Smooth muscle cell of trachea (primary cell): ENCODE data around the gene PMPCB. TPM values are rescaled to one million over a fixed set of nuclear protein-coding genes. Genes with fewer than 3 reads are reported as not detected.

ENCODE experiments used
- total RNA-seq: library from RNA; depleted of rRNA; stranded (reverse); fragments of >200 nt; gene quantifications from 2 replicates; pipeline ENCODE4 v1.2.1, GENCODE V29; 2014

The PMPCB gene, protein sequence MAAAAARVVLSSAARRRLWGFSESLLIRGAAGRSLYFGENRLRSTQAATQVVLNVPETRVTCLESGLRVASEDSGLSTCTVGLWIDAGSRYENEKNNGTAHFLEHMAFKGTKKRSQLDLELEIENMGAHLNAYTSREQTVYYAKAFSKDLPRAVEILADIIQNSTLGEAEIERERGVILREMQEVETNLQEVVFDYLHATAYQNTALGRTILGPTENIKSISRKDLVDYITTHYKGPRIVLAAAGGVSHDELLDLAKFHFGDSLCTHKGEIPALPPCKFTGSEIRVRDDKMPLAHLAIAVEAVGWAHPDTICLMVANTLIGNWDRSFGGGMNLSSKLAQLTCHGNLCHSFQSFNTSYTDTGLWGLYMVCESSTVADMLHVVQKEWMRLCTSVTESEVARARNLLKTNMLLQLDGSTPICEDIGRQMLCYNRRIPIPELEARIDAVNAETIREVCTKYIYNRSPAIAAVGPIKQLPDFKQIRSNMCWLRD
- total RNA-seq = 67.8 and 98.0 TPM in 2 replicates

DNA sequence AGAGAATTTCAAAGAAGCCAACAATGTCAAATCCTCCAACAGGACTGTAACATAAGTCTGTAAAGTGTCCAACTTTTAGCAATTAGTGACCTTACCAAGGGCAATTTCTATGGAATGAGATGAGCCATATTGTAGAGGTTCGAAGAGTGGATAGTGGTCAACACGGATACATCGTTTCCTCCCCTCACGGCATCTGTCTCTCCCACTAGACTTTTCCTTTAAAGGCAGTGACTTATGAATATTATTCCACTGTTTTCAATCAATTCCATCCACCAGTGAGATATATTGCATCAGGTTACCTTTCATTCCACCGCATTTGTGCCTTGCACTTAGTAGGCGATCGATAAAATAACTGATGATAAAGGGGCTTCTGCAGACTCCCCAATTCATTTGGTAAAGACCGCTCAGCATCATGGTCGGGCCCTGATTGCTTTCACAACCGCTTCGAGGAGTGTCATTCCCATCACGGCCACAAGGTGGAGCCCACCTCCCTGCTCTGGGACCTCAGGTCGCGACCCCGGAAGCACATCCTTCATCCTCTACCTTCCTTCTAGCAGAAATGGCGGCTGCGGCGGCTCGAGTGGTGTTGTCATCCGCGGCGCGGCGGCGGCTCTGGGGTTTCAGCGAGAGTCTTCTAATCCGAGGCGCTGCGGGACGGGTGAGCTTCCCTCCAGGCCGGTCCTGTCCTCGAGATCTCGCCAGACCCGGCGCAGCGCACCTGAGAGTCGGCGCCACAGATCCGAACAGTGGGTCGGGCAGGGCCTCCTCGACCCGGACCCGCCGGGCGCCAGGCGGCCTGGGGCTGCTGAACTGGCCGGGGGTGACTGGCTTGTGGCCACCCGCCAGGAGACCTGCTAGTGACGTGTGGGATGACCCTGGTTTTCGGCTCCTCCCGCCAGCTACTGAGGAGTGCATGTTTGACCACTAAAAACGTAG, at the start of gene PMPCB:
Gene PMPCB (plus strand): TSS at position 535 of the 936 bp plus-strand sequence. CDS start 25 bp downstream, at position 560.

DNA sequence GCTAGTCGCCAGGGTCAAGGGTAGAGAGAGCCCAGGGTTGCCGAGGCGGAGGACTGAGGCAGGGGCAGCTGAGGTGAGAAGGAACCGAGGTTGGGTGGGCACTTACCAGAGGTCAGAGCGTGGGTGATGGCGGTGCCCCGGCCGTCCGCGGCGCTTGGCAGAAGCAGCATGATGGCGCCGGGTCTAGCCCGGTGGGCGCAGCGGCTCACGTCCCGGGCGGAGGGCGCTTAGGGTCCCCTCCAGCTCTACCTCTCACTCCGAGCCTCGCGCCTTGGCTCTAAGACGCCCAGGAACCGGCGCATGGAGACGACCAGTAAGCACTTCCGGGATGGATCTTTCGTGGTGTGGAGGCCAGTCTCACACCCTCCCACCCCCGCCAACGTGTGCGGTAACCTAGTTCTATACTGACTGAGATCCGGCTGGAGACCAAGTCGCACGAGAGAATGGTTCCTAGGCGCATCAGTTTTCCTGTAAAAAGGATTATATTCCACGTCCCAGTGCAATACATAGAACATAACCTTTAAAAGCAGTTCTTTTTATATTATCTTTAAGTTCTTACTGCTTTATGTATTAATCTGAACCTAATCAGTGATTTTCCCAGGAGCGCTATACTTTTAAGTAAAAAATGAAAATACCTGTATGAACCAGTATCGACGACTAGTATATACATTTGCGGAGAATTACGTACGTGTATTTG, 47.4 kb downstream of the PMPCB start, which contains the start of gene DNAJC2:
Gene DNAJC2 (minus strand): TSS at position 315 of the 697 bp plus-strand sequence. CDS start 145 bp downstream, at position 170.

DNA sequence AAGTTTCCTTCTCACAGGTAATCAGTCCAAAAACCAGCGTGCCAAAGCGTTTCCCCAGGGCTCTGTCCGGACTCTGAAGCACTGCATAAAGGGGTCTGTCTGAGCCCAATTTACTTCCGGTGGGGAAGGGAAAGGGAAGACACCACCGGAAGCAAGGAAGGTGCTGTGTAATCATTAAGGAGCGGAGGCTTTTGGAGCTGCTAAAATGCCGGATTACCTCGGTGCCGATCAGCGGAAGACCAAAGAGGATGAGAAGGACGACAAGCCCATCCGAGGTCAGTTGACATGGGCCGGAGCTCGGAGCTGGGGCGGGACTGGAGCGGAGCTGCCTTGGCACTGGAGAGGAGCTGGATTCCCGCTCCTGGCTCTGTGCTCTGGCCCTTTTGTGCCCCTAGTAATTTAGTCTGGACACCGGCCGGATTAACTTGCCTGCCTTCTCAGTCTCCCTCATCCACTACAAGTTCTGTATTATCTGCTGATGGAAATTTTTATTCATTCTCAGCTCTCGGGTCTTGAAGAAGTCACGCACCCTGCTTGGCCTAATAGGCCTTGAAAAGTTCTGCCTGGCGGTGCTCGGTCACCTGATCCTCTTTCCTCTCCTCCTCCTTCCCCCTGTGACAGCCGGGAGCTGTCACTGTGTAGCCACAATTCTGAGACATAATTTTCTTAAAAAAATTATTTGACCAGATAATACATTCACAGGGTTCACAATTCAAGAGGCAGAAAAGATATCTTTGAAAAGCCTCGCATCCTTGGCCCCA, 50.5 kb downstream of the PMPCB start, which contains the start of gene PSMC2:
Gene PSMC2 (plus strand): TSS at position 137 of the 761 bp plus-strand sequence. CDS start 69 bp downstream, at position 206.

Other genes with a start within 250 kb of the PMPCB start
- 0.99 and 1.5 TPM in 2 replicates for gene FBXL13, start 222.6 kb upstream of the PMPCB start, total RNA-seq
- gene ARMC10, start 222.3 kb upstream of the PMPCB start, total RNA-seq = 45.4 and 48.6 TPM in 2 replicates
- gene NAPEPLD, start 148.3 kb upstream of the PMPCB start, total RNA-seq = 15.9 and 18.9 TPM in 2 replicates
- gene DNAJC2, start 47.3 kb downstream of the PMPCB start, total RNA-seq = 11.4 and 18.5 TPM in 2 replicates
- gene PSMC2, start 50.2 kb downstream of the PMPCB start, total RNA-seq = 211 and 336 TPM in 2 replicates
- gene SLC26A5, start 148.8 kb downstream of the PMPCB start, total RNA-seq = not detected in 2 replicates